HG03342 (cell line): Measurements from ENCODE around the gene SMYD1.

ENCODE experiments used
- ATAC-seq: cut with Tn5 transposase; IDR thresholded peaks from one replicate; pipeline ENCODE4 v1.9.1; 2021; ENCODE audit warnings: mild to moderate bottlenecking, moderate library complexity; ENCODE audit not compliant: unreplicated experiment

The SMYD1 gene

GRCh38 chr2:88086401-88086800, 18.8 kb downstream of the SMYD1 start:
- no peak for ATAC-seq

- no peak for ATAC-seq
Observed at GRCh38 chr2:88087073-88087472, 19.4 kb downstream of the SMYD1 start.

DNA sequence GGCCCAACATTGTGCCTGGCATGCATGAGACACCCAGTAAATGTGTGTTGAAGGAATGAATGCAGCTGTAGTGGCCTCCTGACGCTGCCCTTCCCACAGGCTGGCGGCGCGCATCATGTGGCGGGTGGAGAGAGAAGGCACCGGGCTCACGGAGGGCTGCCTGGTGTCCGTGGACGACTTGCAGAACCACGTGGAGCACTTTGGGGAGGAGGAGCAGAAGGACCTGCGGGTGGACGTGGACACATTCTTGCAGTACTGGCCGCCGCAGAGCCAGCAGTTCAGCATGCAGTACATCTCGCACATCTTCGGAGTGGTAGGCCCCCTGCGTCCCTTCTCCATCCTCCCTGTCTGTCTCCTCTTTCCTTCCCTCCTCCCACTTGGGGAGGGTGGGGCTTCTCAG, 20.1 kb downstream of the SMYD1 start:
- no peak for ATAC-seq

DNA sequence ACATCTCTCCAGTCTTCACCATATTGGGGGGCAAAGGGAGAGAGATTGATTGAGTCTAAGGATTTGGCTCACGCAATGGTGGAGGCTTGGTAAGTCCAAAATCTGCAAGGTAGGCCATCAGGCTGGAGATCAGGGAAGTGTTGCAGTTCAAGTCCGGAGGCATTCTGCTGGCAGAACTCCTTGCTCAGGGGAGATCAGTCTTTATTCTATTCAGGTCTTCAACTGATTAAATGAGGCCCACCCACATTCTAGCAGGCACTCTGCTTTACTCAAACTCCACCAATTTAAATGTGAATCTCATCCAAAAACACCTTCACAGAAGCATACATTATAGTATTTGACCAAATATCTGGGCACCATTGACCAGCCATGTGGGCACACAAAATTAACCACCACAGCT, 21.4 kb downstream of the SMYD1 start:
- ATAC-seq, result no peak

DNA sequence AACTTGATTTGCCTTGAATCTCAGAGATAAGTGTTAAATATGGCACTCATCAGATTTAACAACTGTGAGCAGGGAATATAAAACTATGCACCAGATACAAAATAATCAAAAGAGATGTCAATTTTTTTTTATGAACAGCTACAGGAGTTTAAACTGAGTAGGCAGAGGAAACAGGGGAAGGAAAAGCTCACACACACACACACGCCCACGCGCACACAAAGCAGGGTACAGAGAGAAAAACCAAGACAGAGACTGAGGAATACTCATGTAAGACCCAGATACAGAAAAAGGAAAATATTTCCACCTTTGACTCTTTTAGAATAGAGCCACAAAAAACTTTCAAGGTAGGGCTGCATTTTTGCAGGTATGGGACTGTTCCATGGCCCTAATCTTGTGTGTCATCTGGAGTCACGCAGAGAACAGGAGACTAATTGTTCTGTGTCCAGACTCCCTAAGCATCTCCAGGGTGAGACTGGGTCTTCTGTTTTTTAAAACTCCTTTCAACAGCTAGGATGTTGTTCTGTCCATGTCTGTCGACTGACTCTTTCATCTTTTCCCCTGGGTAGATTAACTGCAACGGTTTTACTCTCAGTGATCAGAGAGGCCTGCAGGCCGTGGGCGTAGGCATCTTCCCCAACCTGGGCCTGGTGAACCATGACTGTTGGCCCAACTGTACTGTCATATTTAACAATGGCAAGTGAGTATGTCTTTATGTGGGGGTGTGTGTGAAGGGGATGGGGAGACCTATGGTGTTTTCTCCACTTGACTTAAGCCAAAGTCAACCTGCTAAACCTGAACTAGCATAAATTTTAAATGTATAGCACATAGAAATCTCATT, 23.0 kb downstream of the SMYD1 start:
- no peak for ATAC-seq

DNA sequence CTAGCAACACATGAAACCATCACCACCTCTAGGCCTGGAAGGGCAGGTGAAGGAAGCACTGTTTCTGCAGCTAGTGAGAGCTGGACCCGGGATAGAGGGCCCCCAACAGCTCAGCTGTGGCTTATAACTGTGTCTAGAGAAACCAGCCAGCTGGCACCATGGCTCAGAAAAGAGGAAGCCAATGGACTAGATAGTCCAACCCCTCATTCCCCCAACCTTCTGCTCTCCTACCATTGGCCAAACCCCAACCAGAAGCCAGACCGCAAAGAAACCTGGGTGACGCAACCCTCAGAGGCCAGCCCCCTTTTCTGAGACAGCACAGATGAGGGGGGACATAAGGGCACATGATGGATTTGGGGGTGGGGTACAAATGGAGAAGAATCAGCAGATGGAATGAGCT, 24.3 kb downstream of the SMYD1 start:
- no peak for ATAC-seq

GRCh38 chr2:88092773-88093172, 25.1 kb downstream of the SMYD1 start:
- no peak for ATAC-seq

GRCh38 chr2:88095022-88095421, 27.4 kb downstream of the SMYD1 start:
- ATAC-seq, result no peak

DNA sequence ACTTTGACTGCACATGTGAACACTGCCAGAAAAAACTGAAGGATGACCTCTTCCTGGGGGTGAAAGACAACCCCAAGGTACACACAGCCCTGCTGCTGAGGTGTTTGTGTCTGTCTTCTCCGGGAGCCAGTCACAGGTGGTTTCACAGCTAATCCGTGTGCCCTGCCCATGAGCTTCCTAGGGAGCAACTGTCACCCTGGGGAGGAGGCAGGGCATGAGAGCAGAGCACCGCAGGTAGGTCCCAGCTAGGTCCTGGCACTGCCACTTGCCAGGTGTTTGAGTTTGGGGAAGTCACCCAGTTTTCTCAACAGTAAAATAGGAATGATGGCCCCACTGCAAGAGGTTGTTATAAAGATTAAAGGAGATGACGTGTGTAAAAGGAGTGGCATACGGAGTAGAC, 29.1 kb downstream of the SMYD1 start:
- no peak for ATAC-seq

DNA sequence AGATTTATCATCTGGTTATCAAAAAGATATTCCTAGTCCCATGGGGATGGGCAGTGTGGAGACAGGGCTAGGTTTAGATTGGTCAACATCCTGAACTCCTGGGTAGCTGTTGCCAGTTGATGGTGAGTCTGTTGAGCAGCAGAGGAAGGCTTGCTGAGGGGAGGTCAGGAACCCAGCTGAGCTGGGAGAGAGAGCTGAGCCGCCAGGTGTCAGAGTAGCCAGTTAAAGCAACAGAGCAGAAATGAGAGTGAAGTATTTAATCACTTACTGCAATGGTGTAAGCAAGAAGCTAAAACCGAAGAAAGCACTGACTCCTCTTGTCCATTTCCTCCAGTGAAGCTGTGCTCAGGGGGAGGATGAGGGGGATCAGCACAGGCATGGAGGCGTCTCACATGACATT, 29.6 kb downstream of the SMYD1 start:
- no peak for ATAC-seq

GRCh38 chr2:88097891-88098557, 30.4 kb downstream of the SMYD1 start:
- ATAC-seq, result no peak

- no peak for ATAC-seq
Observed at GRCh38 chr2:88098558-88098900, 30.9 kb downstream of the SMYD1 start.

- no peak for ATAC-seq
Observed at GRCh38 chr2:88099798-88100488, 32.3 kb downstream of the SMYD1 start.

DNA sequence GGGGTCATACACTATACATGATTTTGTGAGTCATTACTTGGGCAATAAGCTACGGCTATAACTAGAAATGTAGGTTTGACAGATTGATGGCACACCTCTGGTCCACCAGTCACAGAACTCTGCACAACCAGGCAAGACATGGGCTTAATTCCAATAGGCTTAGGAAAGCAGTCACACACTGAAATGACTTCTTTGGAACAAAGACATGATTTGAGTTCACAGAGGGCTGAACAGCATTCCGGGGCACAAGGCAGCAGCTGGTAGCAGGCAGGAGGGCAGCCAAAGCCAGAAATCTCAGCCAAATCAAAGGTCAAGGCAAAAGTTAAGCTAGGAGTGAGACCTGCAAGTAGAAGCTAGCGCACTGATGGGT, 32.8 kb downstream of the SMYD1 start:
- ATAC-seq, result no peak

DNA sequence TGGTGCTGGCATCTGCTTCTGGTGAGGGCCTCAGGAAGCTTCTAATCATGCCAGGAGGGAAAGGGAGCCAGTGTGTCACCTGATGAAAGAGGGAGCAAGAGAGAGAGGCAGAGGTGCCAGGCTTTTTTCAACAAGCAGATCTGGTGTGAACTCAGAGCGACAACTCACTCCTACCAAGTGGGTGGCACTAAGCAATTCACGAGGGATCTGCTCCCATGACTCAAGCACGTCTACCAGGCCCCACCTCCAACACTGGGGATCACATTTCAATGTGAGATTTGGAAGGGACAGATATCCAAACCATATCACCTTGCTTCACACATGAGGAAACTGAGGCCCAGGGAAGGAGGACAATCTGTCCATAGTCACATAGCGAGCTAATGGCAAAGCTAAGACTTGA, 41.2 kb downstream of the SMYD1 start:
- no peak for ATAC-seq

GRCh38 chr2:88110830-88111229, 43.2 kb downstream of the SMYD1 start:
- ATAC-seq, result no peak

DNA sequence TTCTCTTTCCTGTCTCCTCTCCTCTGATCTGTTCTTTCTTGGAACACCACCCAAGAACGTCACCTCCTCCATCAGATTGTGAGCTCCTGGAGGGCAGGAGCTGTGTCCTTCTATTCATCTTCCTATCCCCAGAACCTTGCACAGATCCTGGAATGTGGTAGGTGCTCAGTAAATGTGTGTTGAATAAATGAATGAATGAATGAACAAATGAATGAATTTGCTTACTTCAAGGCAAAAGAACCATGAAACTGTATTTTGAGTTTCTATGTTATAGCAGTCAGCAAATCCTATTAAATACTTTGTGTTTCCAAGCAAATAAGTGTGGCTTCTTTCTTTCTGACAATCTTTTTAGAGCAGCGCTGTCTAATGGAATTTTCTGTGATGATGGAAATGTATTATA, 45.4 kb downstream of the SMYD1 start:
- no peak for ATAC-seq

GRCh38 chr2:88114889-88115288, 47.3 kb downstream of the SMYD1 start:
- no peak for ATAC-seq

DNA sequence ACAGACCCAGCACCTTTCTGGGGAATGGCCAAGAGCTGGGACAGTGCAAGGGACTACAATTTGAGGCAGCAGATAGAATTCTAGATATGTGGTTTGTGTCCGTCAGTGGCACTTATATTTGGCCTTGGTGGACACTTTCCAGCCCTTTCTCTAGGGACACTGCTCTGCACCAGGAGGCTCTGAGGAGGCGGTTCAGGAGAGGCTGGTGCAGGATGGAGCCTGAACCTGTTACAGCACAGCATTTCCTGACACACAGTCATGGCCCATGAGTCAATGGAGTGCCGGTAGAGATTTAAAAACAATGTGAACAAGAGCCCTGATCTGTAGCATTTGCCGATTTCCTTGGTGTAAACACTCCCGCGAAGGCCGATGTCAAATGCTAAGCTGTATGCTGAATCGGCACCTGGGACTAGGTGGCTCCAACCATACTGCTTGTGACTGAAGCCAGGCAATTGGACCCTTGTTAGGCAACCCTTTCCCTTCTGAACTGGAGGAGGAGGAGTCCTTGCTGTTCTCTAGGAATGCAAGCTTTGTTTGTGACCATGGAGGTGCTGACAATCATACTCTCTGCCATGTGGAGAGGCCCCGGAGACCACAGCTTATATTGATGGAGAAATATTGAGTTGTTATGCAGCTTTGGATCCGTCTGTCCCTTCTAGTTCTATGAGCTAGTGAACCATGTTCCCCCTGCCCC, 48.3 kb downstream of the SMYD1 start:
- no peak for ATAC-seq

DNA sequence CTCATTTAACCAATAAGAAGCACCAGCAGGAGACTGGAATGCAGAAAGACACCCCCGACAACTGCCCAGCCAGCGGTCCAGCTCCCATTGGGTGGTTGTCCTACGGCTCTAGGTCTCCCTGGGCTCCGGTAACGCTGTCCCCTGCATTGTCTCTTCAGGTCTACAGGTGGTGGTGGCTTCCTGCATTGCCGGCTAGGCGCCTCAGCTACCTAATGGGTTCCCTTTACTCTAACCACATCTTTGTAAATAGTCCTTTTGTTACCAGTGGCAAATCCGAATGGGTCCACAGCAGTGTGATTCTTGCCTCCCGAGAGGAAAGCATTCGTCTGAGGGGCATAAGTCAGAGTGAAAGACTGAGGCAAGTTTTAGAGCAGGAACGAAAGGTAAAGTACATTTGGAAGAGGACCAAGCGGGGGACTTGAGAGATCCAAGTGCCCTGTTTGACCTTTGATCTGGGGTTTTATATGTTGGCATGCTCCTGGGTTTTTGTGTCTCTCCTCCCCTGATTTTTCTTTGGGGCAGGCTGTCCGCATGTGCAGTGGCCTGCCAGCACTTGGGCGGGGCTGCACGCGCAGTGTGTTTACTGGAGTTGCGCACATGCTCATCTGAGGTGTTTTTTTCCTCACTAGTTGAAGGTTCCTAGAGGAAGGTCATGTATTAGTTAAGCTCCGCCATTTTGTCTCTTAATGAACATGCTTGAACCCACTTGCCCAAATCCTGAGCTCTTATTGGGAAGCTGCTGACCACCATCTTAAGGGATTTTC, 49.2 kb downstream of the SMYD1 start:
- no peak for ATAC-seq

DNA sequence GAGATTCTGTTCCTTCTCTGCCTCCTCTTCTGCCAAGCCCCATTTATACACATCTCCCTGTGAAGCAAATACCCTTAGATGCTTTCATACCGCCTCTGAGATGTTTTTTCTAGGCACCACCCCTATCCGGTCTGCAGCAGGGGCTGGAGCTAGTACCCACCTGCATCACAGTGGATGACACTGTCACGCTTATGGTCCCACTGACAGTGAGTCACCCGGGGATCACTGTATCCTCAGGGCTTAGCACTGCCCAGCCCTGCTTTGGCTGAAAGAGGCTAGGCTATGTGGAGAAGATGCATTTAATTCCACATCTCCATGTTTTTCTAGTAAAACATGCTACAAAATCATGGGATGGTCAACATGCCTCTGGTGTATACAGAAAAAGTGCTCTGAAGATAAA, 50.3 kb downstream of the SMYD1 start:
- ATAC-seq, result no peak
